Measurements from ENCODE around the gene PMPCA. TPM values are rescaled to one million over a fixed set of nuclear protein-coding genes. Genes with fewer than 3 reads are reported as not detected.
A peak's percentile ranks its signal among the peaks of the same experiment; 100 is the strongest.

Gene PMPCA
- total RNA-seq, 1 donor from 2014 or later = 86.6 TPM

DNA sequence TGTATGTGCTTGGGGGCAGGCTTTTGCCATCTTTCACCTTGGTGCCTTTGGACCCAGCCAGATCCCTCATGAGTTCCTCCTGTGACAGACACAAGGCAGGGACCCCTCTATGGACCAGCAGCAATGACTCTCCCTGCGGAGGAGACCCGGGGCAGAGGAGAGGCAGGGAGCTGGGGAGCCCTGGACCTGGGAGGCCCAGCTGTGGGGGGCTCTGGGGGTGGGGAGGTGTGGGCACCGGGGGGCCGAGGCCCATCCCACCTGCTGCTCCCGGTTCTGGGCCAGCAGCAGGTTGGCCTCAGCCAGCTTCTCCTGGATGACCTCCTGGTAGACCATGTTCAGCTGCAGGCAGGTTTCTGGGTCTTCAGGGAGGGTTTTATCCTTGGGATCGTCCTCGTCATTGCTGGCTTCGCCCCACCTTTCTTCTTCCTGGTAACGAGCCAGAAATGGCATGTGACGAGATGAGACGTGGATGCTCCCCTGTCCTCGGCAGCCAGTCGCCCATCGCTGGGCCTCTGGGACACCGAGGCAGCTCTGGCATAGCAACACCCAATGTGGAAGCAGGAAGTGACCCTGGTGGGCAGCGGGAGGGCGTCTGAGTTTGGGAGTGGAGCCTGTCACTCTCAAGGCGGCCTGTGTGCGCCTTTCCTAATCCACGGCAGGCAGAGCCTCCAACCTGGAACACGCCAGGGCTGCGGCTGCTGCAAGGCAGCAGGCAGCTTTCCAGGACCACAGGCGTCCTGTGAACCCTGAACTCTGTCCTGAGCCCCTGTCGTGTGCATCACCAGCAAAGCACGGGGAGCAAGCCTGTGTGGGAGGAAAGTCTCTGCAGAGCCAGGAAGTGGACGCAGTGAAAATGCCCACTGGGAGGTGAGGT, 14.9 kb upstream of the PMPCA start:
- TF ChIP-seq, protein P1, sequence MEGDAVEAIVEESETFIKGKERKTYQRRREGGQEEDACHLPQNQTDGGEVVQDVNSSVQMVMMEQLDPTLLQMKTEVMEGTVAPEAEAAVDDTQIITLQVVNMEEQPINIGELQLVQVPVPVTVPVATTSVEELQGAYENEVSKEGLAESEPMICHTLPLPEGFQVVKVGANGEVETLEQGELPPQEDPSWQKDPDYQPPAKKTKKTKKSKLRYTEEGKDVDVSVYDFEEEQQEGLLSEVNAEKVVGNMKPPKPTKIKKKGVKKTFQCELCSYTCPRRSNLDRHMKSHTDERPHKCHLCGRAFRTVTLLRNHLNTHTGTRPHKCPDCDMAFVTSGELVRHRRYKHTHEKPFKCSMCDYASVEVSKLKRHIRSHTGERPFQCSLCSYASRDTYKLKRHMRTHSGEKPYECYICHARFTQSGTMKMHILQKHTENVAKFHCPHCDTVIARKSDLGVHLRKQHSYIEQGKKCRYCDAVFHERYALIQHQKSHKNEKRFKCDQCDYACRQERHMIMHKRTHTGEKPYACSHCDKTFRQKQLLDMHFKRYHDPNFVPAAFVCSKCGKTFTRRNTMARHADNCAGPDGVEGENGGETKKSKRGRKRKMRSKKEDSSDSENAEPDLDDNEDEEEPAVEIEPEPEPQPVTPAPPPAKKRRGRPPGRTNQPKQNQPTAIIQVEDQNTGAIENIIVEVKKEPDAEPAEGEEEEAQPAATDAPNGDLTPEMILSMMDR (conservative IDR thresholded peaks at IDR 0.05) = no peak
- Mint-ChIP-seq H3K27ac (ENCODE audit: unreplicated experiment) (no peak overlapping the region), H3K36me3 (ENCODE audit: low read depth) (peaks cover 3% of the 10 kb centered on the region), H3K4me3 (peak overlapping the region; percentile 57), H3K27me3 (ENCODE audit: low read depth) (no peaks in the 10 kb centered on the region), H3K9me3 (no peaks in the 10 kb centered on the region), H3K4me1 (peaks cover 8% of the 10 kb centered on the region)
- no peak for DNase-seq (ENCODE audit: low read depth, low spot score)

DNA sequence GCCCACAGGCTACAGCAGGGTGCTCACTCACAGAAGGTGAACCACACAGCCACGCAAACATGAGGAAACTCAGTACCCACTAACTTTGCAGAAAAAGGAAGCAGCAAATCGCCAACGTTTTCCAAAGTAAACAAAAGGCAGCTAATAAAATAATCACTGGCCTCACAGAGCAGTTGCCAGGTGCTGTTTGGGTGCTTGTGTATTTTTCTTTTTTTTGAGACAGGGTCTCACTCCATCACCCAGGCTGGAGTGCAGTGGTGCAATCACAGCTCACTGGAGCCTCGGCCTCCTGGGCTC, 14.3 kb upstream of the PMPCA start:
- Mint-ChIP-seq H3K9me3 (no peaks in the 10 kb centered on the region), H3K36me3 (ENCODE audit: low read depth) (peaks cover 2% of the 10 kb centered on the region), H3K27ac (ENCODE audit: unreplicated experiment) (no peak overlapping the region), H3K27me3 (ENCODE audit: low read depth) (no peaks in the 10 kb centered on the region), H3K4me1 (peaks cover 8% of the 10 kb centered on the region), H3K4me3 (peak overlapping the region; percentile 57)
- TF ChIP-seq, protein P1 (conservative IDR thresholded peaks at IDR 0.05) = no peak
- no peak for DNase-seq (ENCODE audit: low read depth, low spot score)

DNA sequence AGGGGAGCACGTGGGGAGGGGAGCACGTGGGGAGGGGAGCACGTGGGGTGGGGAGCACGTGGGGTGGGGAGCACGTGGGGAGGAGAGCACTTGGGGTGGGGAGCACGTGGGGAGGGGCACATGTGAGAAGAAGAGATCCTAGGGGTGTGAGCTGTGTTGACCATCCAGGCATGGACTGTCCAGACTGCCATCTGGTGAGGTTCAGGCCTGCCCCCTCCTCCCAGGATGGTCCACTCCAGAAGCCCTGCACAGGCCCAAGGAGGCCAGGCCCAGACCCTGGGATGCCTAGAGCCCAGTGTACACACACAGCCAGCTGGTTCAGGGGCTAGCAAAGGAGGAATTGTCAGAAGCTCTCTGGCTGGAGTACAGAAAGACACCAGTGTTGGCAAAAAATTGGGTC, 12.8 kb upstream of the PMPCA start:
- Mint-ChIP-seq H3K36me3 (ENCODE audit: low read depth) (no peaks in the 10 kb centered on the region), H3K4me3 (no peak overlapping the region), H3K27ac (ENCODE audit: unreplicated experiment) (no peak overlapping the region), H3K27me3 (ENCODE audit: low read depth) (no peaks in the 10 kb centered on the region), H3K4me1 (peaks cover 8% of the 10 kb centered on the region), H3K9me3 (no peaks in the 10 kb centered on the region)
- TF ChIP-seq, protein P1 (conservative IDR thresholded peaks at IDR 0.05) = no peak
- no peak for DNase-seq (ENCODE audit: low read depth, low spot score)

DNA sequence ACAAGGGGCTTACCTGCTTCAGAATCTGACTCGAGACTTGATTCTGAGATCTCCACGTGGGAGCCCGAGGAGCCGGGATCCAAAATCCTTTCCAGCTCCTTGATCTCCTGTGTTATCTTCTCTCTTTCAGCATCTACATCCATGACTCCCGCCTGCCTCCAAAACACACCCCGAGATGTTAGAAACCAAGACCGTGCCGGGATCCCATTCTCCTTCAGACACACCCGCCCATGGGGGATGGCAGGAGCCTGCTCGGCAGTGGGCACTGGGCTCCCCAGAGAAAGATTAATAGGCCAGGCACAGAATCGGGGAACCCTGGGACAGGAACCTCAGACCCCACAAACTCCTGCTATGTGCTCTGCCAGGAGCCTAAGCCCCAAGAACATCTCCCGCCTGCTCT, 12.2 kb upstream of the PMPCA start:
- DNase-seq (ENCODE audit: low read depth, low spot score) = no peak
- TF ChIP-seq, protein P1 (conservative IDR thresholded peaks at IDR 0.05) = no peak
- Mint-ChIP-seq H3K4me3 (peak overlapping the region; percentile 91), H3K9me3 (no peaks in the 10 kb centered on the region), H3K4me1 (peaks cover 8% of the 10 kb centered on the region), H3K27ac (ENCODE audit: unreplicated experiment) (no peak overlapping the region), H3K27me3 (ENCODE audit: low read depth) (no peaks in the 10 kb centered on the region), H3K36me3 (ENCODE audit: low read depth) (no peaks in the 10 kb centered on the region)

DNA sequence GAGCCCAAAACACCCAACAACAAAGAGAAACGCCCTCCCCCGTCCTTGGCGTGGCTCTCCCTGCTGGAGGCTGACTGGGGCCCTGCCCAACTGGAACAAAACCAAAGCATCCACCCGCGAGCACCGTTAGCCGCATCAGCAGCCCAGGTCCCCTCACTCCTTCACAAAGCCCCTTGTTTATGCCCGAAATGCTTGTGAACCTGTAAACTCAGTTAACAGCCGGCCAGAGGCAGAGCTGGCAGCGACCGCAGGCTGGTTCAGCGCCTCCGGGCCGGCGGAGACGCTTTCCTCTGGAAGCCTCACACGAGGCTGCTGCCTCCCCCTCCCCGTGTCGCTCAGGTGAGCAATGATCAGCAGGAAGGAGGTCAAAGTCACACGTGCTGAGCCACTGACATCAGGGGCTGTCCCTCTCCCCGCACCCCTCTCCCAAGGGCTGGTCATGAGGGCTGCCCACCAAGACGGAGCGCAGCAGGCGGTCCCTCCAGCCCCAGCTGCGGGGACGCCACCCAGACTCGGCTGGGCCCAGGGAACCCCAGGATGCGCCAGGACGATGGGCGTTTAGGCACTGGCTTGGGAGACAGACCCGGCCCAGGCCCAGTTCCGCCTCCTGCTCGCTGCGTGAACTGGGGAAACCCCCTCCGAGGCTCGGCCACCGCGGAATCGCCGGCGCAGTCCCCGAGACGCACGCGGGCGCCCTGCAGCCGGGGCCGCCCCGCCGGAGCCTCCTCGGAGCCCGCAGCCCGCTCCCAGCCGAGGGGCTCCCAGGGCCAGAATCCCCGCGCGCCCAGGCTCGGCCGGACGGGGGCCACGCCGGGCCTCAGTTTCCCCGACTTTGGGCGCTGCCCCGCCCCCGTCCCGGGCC, 11.1 kb upstream of the PMPCA start:
- Mint-ChIP-seq H3K27ac (ENCODE audit: unreplicated experiment) (peak overlapping the region; percentile 87), H3K36me3 (ENCODE audit: low read depth) (no peaks in the 10 kb centered on the region), H3K4me3 (peak overlapping the region; percentile 91), H3K4me1 (peaks cover 8% of the 10 kb centered on the region), H3K9me3 (no peaks in the 10 kb centered on the region), H3K27me3 (ENCODE audit: low read depth) (no peaks in the 10 kb centered on the region)
- TF ChIP-seq, protein P1 (conservative IDR thresholded peaks at IDR 0.05) = no peak
- DNase-seq (ENCODE audit: low read depth, low spot score) = peak; percentile 6

All from neural crest cell (in vitro differentiated cells).